ENCODE results near the gene TCERG1L.

- TF ChIP-seq TAF1 (IDR thresholded peaks at IDR 0.05; ENCODE audit: borderline replicate concordance, low read depth, low read length) = no peak
- no peak for TF ChIP-seq POLR2A (IDR thresholded peaks at IDR 0.05; ENCODE audit: low read depth, low read length)
These were observed 84.3 kb downstream of the TCERG1L start for GRCh38 chr10:131227163-131227740.
